ENCODE data around the gene ASIC4.

The ASIC4 gene

DNA sequence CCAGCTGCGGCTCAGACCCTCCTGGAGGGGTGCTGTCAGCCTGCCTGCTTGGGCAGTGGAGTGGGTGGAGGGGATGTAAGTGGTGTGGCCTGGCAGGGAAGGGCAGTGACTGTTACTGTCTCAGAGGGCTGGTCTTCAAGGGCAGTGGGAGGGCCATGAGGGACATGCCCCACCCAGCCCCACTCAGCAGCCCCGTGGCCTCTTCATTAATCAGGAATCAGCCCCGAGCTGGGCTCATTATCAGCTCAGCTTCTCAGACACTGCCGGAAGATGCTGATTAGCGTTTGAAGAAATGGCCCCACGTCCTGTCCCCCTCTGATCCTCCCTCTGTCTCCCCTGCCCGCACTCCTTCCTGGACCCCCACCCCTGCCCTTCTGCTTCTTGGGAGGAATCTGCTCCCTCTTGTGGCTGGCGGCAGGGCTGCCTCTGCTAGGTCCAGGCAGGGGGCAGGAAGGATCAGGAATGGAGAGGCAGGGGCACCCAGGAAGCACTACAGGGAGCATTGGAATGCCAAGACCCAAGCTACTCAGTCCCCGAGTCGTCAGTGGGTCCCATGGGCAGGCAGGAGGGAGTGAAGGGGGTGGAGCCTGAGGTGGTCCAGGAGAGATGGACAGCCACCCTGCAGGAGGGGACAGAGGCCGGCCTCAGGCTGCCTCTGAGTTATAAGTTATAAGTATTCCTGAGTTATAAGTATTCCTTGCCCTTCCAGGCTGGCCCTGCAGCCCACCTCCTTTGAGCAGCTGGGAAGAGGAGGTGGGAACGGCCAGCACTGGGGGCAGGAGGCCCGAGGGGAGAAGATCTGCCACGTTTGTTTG is 7.0 kb downstream of the ASIC4 start:
- TF ChIP-seq, protein P1, sequence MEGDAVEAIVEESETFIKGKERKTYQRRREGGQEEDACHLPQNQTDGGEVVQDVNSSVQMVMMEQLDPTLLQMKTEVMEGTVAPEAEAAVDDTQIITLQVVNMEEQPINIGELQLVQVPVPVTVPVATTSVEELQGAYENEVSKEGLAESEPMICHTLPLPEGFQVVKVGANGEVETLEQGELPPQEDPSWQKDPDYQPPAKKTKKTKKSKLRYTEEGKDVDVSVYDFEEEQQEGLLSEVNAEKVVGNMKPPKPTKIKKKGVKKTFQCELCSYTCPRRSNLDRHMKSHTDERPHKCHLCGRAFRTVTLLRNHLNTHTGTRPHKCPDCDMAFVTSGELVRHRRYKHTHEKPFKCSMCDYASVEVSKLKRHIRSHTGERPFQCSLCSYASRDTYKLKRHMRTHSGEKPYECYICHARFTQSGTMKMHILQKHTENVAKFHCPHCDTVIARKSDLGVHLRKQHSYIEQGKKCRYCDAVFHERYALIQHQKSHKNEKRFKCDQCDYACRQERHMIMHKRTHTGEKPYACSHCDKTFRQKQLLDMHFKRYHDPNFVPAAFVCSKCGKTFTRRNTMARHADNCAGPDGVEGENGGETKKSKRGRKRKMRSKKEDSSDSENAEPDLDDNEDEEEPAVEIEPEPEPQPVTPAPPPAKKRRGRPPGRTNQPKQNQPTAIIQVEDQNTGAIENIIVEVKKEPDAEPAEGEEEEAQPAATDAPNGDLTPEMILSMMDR (IDR thresholded peaks at IDR 0.05; ENCODE audit: low read length, missing control alignments): peak; percentile 88
- peak; percentile 37 for DNase-seq (ENCODE audit: low read depth)
- no peak overlapping the region for H3K4me3 ChIP-seq (replicated peaks; ENCODE audit: low read depth, low read length)

GRCh38 chr2:219522111-219523030 is 8.1 kb downstream of the ASIC4 start:
- peak; percentile 46 for DNase-seq (ENCODE audit: low read depth)
- no peak overlapping the region for H3K4me3 ChIP-seq (replicated peaks; ENCODE audit: low read depth, low read length)
- TF ChIP-seq, protein P1 (IDR thresholded peaks at IDR 0.05; ENCODE audit: low read length, missing control alignments): no peak

- H3K4me3 ChIP-seq (replicated peaks; ENCODE audit: low read depth, low read length): no peak overlapping the region
- TF ChIP-seq, protein P1 (IDR thresholded peaks at IDR 0.05; ENCODE audit: low read length, missing control alignments): no peak
- DNase-seq (ENCODE audit: low read depth): no peak
Measured at GRCh38 chr2:219523031-219523671, 8.9 kb downstream of the ASIC4 start.

DNA sequence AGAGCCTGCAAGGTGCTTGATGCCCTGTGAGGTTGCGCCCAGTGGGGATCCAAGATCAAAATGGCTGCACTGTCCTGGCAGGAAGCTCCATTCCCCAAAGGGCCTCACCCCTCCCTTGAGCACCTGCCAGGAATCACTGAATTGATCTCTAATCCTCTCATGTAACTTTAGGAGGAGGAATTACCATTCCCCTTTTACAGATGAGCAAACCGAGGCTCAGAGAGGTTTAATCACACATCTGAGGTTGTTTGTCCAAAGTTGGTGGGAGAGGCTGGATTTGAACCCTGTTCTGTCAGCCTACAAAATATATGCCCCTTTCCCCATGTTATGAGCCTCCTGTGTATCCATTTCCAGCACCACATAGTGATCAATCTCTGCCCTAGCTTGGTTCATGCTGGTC is 10.5 kb downstream of the ASIC4 start:
- DNase-seq (ENCODE audit: low read depth): no peak
- no peak overlapping the region for H3K4me3 ChIP-seq (replicated peaks; ENCODE audit: low read depth, low read length)
- TF ChIP-seq, protein P1 (IDR thresholded peaks at IDR 0.05; ENCODE audit: low read length, missing control alignments): no peak

GRCh38 chr2:219525533-219526232 is 11.4 kb downstream of the ASIC4 start:
- no peak for DNase-seq (ENCODE audit: low read depth)
- H3K4me3 ChIP-seq (replicated peaks; ENCODE audit: low read depth, low read length): no peak overlapping the region
- TF ChIP-seq, protein P1 (IDR thresholded peaks at IDR 0.05; ENCODE audit: low read length, missing control alignments): no peak

Measured in fibroblast of pulmonary artery (primary cell).